Lower leg skin (tissue), 3 donors: ENCODE measurements around the gene OSBPL7.

ENCODE experiments used
- POLR2A ChIP-seq, 2 donors: fragments of 450-650 bp; IDR thresholded peaks; one replicate each; pipeline ENCODE4 v1.6.1; 2016 to 2017; ENCODE audit warnings: antibody characterized with exemption in 2 of 2, mild to moderate bottlenecking in 1 of 2, moderate library complexity in 1 of 2
- TF ChIP-seq, protein P1 (sequence below), 3 donors: fragments of 450-650 bp; IDR thresholded peaks; one replicate each; pipeline ENCODE4 v1.5.1; 2016; ENCODE audit warnings: antibody characterized with exemption in 3 of 3, mild to moderate bottlenecking in 3 of 3, moderate library complexity in 2 of 3

DNA sequence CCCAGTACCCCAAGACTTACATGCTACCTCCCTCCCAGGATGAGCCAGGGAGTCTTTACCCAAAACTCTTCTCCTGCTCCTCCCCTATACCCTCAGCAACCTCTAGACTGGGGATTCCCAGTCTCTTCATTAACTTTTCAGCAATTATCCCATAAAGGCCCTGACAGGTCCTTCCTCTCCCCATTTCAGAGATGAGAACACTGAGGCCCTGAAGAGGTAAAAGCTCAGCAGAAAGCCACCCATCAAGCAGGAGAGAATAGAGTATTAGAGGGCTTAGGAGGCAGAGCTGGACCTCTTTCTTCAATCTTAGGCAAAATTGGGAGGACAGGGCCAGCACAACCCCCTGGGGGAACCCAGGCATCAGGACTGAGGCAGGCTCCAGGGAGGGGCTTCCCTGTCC is 35.2 kb upstream of the OSBPL7 start:
- TF ChIP-seq, protein P1, sequence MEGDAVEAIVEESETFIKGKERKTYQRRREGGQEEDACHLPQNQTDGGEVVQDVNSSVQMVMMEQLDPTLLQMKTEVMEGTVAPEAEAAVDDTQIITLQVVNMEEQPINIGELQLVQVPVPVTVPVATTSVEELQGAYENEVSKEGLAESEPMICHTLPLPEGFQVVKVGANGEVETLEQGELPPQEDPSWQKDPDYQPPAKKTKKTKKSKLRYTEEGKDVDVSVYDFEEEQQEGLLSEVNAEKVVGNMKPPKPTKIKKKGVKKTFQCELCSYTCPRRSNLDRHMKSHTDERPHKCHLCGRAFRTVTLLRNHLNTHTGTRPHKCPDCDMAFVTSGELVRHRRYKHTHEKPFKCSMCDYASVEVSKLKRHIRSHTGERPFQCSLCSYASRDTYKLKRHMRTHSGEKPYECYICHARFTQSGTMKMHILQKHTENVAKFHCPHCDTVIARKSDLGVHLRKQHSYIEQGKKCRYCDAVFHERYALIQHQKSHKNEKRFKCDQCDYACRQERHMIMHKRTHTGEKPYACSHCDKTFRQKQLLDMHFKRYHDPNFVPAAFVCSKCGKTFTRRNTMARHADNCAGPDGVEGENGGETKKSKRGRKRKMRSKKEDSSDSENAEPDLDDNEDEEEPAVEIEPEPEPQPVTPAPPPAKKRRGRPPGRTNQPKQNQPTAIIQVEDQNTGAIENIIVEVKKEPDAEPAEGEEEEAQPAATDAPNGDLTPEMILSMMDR (IDR thresholded peaks at IDR 0.05): no peak
- no peak for TF ChIP-seq POLR2A (IDR thresholded peaks at IDR 0.05)
